Neural cell (in vitro differentiated cells): ENCODE data around the gene ACSS3. TPM values are rescaled to one million over a fixed set of nuclear protein-coding genes. Genes with fewer than 3 reads are reported as not detected.

Source experiments
- H2AFZ ChIP-seq: fragments of 200-600, 300-800 bp; sonication (generic), shearing (Covaris generic); 2 replicates; pipeline ENCODE4 v1.6.0; 2014; ENCODE audit warnings: low read depth, mild to moderate bottlenecking, antibody characterized with exemption, low read length, moderate library complexity
- H3F3A ChIP-seq: fragments of 200-600 bp; shearing (Covaris generic); 2 replicates; pipeline ENCODE4 v1.6.1; 2016; ENCODE audit warnings: mild to moderate bottlenecking, moderate library complexity, mixed read lengths, antibody characterized with exemption, low read length; ENCODE audit not compliant: insufficient read depth, poor library complexity, severe bottlenecking
- H3K27ac ChIP-seq: fragments of 200-600, 300-800 bp; sonication (generic), shearing (Covaris generic); 2 replicates; pipeline ENCODE4 v1.5.1; 2014; ENCODE audit warnings: mild to moderate bottlenecking, low read length, moderate library complexity
- H3K27me3 ChIP-seq: fragments of 300-800, 200-600 bp; sonication (generic), shearing (Covaris generic); 2 replicates; pipeline ENCODE4 v1.6.0; 2014; ENCODE audit warnings: mild to moderate bottlenecking, low read depth, low read length, moderate library complexity; ENCODE audit not compliant: insufficient read depth
- H3K36me3 ChIP-seq: fragments of 300-800, 200-600 bp; sonication (generic), shearing (Covaris generic); 2 replicates; pipeline ENCODE4 v1.5.1; 2014; ENCODE audit warnings: mild to moderate bottlenecking, antibody characterized with exemption, low read length, moderate library complexity; ENCODE audit not compliant: insufficient read depth
- H3K4me2 ChIP-seq: fragments of 300-800, 200-600 bp; sonication (generic), shearing (Covaris generic); 2 replicates; pipeline ENCODE4 v1.6.0; 2014; ENCODE audit warnings: mild to moderate bottlenecking, low read length
- H3K4me3 ChIP-seq: fragments of 300-800, 200-600 bp; sonication (generic), shearing (Covaris generic); 2 replicates; pipeline ENCODE4 v1.5.1; 2014; ENCODE audit warnings: mild to moderate bottlenecking, low read length, moderate library complexity
- H3K79me2 ChIP-seq: fragments of 200-600 bp; shearing (Covaris generic); replicated peaks from 2 replicates; pipeline ENCODE4 v1.6.0; 2014; ENCODE audit warnings: mild to moderate bottlenecking, low read length, moderate library complexity; ENCODE audit not compliant: insufficient read depth
- H3K9ac ChIP-seq: fragments of 300-800, 200-600 bp; sonication (generic), shearing (Covaris generic); 2 replicates; pipeline ENCODE4 v1.6.1; 2016; ENCODE audit warnings: mild to moderate bottlenecking, low read length, mixed read lengths
- H3K9me2 ChIP-seq: fragments of 200-600 bp; shearing (Covaris generic); 2 replicates; pipeline ENCODE4 v1.6.1; 2016; ENCODE audit warnings: mild to moderate bottlenecking, low read length, mixed read lengths; ENCODE audit not compliant: insufficient read depth
- H3K9me3 ChIP-seq: fragments of 200-600, 300-800 bp; sonication (generic), shearing (Covaris generic); 2 replicates; pipeline ENCODE4 v1.6.1; 2016; ENCODE audit warnings: mild to moderate bottlenecking, mixed run types, low read length, moderate library complexity, mixed read lengths
- H4K20me1 ChIP-seq: fragments of 200-600 bp; shearing (Covaris generic); 2 replicates; pipeline ENCODE4 v1.6.1; 2016; ENCODE audit warnings: mild to moderate bottlenecking, mixed run types; ENCODE audit not compliant: insufficient read depth
- EP300 ChIP-seq: fragments of 450-650 bp; conservative IDR thresholded peaks from 2 replicates; pipeline ENCODE4 v1.6.1; 2014; ENCODE audit warnings: antibody characterized with exemption, mild to moderate bottlenecking, moderate library complexity; ENCODE audit not compliant: poor library complexity, severe bottlenecking
- EZH2 ChIP-seq: fragments of 200-600, 300-800 bp; shearing (Covaris generic), sonication (generic); IDR thresholded peaks from 2 replicates; pipeline ENCODE4 v1.6.1; 2014; ENCODE audit warnings: antibody characterized with exemption, low read length, borderline replicate concordance, mild to moderate bottlenecking; ENCODE audit not compliant: insufficient read depth, poor library complexity, severe bottlenecking
- MXI1 ChIP-seq: fragments of 450-650 bp; conservative IDR thresholded peaks from 2 replicates; pipeline ENCODE4 v1.6.1; 2014; ENCODE audit warnings: antibody characterized with exemption, mild to moderate bottlenecking; ENCODE audit not compliant: poor library complexity, severe bottlenecking
- POLR2AphosphoS5 ChIP-seq: IDR thresholded peaks from 2 replicates; pipeline ENCODE4 v1.6.1; 2012
- RAD21 ChIP-seq: fragments of 450-650 bp; conservative IDR thresholded peaks from 2 replicates; pipeline ENCODE4 v1.6.1; 2014; ENCODE audit warnings: antibody characterized with exemption, mild to moderate bottlenecking, moderate library complexity
- SMC3 ChIP-seq: fragments of 450-650 bp; conservative IDR thresholded peaks from 2 replicates; pipeline ENCODE4 v1.6.1; 2014; ENCODE audit warnings: antibody characterized with exemption, mild to moderate bottlenecking, moderate library complexity; ENCODE audit not compliant: poor library complexity
- TAF1 ChIP-seq: IDR thresholded peaks from 2 replicates; pipeline ENCODE4 v1.6.1; 2012; ENCODE audit warnings: low read depth
- polyA plus RNA-seq: library from polyadenylated mRNA; depleted of rRNA; stranded (reverse); fragments of >200 nt; gene quantifications from 2 replicates; pipeline ENCODE4 v1.2.3, GENCODE V29; 2014
- TF ChIP-seq, protein P1 (sequence below): fragments of 450-650 bp; IDR thresholded peaks from 2 replicates; pipeline ENCODE4 v1.5.1; 2014; ENCODE audit warnings: antibody characterized with exemption, mild to moderate bottlenecking, moderate library complexity; ENCODE audit not compliant: poor library complexity, severe bottlenecking
- TF ChIP-seq, protein P2 (sequence below): IDR thresholded peaks from 2 replicates; pipeline ENCODE4 v1.6.1; 2012; ENCODE audit warnings: borderline replicate concordance

ACSS3 gene
- polyA plus RNA-seq, 1 donor from 2014 or later = 0.31 TPM

DNA sequence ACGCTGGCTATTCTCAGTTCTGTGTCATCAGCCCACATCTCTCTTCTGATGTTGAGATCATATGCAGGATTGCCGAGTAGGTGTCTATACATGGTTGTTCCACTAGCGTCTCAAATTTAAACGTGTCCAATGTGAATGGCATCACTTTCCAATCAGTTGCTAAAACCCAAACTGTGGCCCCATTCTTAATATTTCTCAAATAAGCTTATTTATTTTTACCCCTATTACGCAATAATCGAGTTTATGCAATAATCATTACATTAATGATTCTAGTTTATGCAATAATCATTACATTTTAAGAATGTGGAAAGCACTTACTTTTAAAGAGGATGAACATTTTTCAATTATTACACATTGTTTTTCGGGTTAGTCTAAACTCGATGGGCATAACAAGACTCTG is 47.8 kb downstream of the ACSS3 start:
- H3K9me2 ChIP-seq = no peaks in the 10 kb centered on the region
- no peak for TF ChIP-seq EZH2
- no peak for TF ChIP-seq EP300
- TF ChIP-seq, protein P1, sequence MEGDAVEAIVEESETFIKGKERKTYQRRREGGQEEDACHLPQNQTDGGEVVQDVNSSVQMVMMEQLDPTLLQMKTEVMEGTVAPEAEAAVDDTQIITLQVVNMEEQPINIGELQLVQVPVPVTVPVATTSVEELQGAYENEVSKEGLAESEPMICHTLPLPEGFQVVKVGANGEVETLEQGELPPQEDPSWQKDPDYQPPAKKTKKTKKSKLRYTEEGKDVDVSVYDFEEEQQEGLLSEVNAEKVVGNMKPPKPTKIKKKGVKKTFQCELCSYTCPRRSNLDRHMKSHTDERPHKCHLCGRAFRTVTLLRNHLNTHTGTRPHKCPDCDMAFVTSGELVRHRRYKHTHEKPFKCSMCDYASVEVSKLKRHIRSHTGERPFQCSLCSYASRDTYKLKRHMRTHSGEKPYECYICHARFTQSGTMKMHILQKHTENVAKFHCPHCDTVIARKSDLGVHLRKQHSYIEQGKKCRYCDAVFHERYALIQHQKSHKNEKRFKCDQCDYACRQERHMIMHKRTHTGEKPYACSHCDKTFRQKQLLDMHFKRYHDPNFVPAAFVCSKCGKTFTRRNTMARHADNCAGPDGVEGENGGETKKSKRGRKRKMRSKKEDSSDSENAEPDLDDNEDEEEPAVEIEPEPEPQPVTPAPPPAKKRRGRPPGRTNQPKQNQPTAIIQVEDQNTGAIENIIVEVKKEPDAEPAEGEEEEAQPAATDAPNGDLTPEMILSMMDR = no peak
- no peak for TF ChIP-seq POLR2AphosphoS5
- TF ChIP-seq MXI1 = no peak

DNA sequence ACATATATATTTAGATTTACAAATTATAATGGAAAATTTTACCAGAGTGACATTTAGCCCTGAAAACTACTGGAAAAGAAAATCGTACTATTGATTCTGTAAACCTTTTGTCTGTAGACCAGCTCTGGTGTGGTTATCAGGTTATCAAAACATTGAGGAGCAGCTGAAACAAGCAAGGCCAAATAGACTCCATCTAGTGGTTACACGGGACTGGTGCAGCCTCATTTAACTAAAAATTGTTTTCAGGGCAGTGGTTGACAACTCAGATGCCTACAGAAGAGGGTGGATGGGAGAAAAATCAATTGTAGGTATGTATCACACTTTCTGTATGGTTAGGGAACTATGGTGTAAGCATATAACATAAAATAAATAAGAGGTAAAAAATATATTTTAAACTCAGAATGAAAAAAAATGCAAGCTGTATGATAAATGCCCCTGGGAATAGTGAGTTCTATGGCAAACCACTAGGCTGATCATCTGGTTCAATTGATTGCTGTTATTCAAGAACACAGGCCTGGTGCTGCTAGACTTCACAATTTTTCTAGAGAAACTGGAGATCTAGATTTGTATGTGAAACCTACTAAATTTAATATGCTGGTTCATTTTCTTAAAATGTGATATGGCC is 51.2 kb downstream of the ACSS3 start:
- Histone ChIP-seq H3K4me3 (no peak overlapping the region), H2AFZ (no peak overlapping the region), H3K27ac (no peak overlapping the region), H3K9ac (no peak overlapping the region), H4K20me1 (no peaks in the 10 kb centered on the region), H3K4me2 (no peak overlapping the region), H3K9me2 (no peaks in the 10 kb centered on the region), H3F3A (no peaks in the 10 kb centered on the region), H3K79me2 (no peaks in the 10 kb centered on the region), H3K27me3 (no peaks in the 10 kb centered on the region), H3K9me3 (no peaks in the 10 kb centered on the region), H3K36me3 (no peaks in the 10 kb centered on the region)
- TF ChIP-seq, protein P1 = peak; percentile 72
- TF ChIP-seq MXI1 = no peak
- no peak for TF ChIP-seq TAF1
- peak; percentile 72 for TF ChIP-seq SMC3
- TF ChIP-seq POLR2AphosphoS5 = no peak
- TF ChIP-seq EP300 = no peak
- peak; percentile 67 for TF ChIP-seq RAD21

More for the DNA sequence above, 47.8 kb downstream of the ACSS3 start:
- Histone ChIP-seq H3K27ac (no peak overlapping the region), H3K9ac (no peak overlapping the region), H4K20me1 (no peaks in the 10 kb centered on the region), H3K36me3 (no peaks in the 10 kb centered on the region), H2AFZ (no peak overlapping the region), H3F3A (no peaks in the 10 kb centered on the region), H3K79me2 (no peaks in the 10 kb centered on the region), H3K27me3 (no peaks in the 10 kb centered on the region), H3K4me3 (no peak overlapping the region), H3K4me2 (no peak overlapping the region), H3K9me3 (no peaks in the 10 kb centered on the region)

- Histone ChIP-seq H4K20me1 (no peaks in the 10 kb centered on the region), H3K9me3 (no peaks in the 10 kb centered on the region), H3K27me3 (no peaks in the 10 kb centered on the region), H3K27ac (no peak overlapping the region), H3K9ac (no peak overlapping the region), H3K4me2 (no peak overlapping the region), H3K9me2 (no peaks in the 10 kb centered on the region), H2AFZ (no peak overlapping the region), H3K79me2 (no peaks in the 10 kb centered on the region), H3K4me3 (no peak overlapping the region), H3K36me3 (no peaks in the 10 kb centered on the region), H3F3A (no peaks in the 10 kb centered on the region)
- TF ChIP-seq, protein P1 = no peak
- no peak for TF ChIP-seq TAF1
- TF ChIP-seq, protein P2, sequence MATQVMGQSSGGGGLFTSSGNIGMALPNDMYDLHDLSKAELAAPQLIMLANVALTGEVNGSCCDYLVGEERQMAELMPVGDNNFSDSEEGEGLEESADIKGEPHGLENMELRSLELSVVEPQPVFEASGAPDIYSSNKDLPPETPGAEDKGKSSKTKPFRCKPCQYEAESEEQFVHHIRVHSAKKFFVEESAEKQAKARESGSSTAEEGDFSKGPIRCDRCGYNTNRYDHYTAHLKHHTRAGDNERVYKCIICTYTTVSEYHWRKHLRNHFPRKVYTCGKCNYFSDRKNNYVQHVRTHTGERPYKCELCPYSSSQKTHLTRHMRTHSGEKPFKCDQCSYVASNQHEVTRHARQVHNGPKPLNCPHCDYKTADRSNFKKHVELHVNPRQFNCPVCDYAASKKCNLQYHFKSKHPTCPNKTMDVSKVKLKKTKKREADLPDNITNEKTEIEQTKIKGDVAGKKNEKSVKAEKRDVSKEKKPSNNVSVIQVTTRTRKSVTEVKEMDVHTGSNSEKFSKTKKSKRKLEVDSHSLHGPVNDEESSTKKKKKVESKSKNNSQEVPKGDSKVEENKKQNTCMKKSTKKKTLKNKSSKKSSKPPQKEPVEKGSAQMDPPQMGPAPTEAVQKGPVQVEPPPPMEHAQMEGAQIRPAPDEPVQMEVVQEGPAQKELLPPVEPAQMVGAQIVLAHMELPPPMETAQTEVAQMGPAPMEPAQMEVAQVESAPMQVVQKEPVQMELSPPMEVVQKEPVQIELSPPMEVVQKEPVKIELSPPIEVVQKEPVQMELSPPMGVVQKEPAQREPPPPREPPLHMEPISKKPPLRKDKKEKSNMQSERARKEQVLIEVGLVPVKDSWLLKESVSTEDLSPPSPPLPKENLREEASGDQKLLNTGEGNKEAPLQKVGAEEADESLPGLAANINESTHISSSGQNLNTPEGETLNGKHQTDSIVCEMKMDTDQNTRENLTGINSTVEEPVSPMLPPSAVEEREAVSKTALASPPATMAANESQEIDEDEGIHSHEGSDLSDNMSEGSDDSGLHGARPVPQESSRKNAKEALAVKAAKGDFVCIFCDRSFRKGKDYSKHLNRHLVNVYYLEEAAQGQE = no peak
- no peak for TF ChIP-seq EZH2
- no peak for TF ChIP-seq SMC3
- no peak for TF ChIP-seq EP300
- no peak for TF ChIP-seq POLR2AphosphoS5
- no peak for TF ChIP-seq RAD21
- no peak for TF ChIP-seq MXI1
Observed at GRCh38 chr12:81136519-81136918, 58.6 kb downstream of the ACSS3 start.
